Central memory CD8-positive, alpha-beta T cell (primary cell): Measurements from ENCODE around the gene ANGPTL4.
A peak's percentile ranks its signal among the peaks of the same experiment; 100 is the strongest.

Experiments
- ATAC-seq: fragments of 150-1000 bp; cut with Tn5 transposase; replicated peaks from 2 replicates; pipeline ENCODE4 v1.10.0; 2022; ENCODE audit warnings: mild to moderate bottlenecking, moderate FRiP score, moderate number of reproducible peaks; ENCODE audit not compliant: poor library complexity, severe bottlenecking; ENCODE audit errors: extremely low read depth
- DNase-seq, 2 donors: peaks; one replicate each; pipeline ENCODE4 v3.0.0; 2021; ENCODE audit warnings: low spot score in 2 of 2
- H3K27ac Mint-ChIP-seq: one replicate; pipeline ENCODE4 v1.8.0; 2022; ENCODE audit warnings: low read depth, mild to moderate bottlenecking, moderate library complexity, mixed read lengths
- H3K27me3 Mint-ChIP-seq: one replicate; pipeline ENCODE4 v1.8.0; 2022; ENCODE audit warnings: mixed read lengths
- H3K36me3 Mint-ChIP-seq: one replicate; pipeline ENCODE4 v1.8.0; 2022; ENCODE audit warnings: mild to moderate bottlenecking, moderate library complexity, mixed read lengths; ENCODE audit not compliant: insufficient read depth
- H3K4me1 Mint-ChIP-seq: one replicate; pipeline ENCODE4 v1.8.0; 2022; ENCODE audit warnings: mixed read lengths
- H3K4me3 Mint-ChIP-seq: one replicate; pipeline ENCODE4 v1.8.0; 2022; ENCODE audit warnings: mild to moderate bottlenecking, moderate library complexity, mixed read lengths
- H3K9me3 Mint-ChIP-seq: one replicate; pipeline ENCODE4 v1.8.0; 2022; ENCODE audit warnings: mixed read lengths

The ANGPTL4 gene

GRCh38 chr19:8392017-8392591 is 28.1 kb downstream of the ANGPTL4 start:
- ATAC-seq (no peak), DNase-seq (no peak)
- no peaks in the 10 kb centered on the region for H3K9me3 Mint-ChIP-seq
- peak overlapping the region; percentile 5 for H3K27ac Mint-ChIP-seq
- peaks cover 16% of the 10 kb centered on the region for H3K36me3 Mint-ChIP-seq
- no peak overlapping the region for H3K4me3 Mint-ChIP-seq
- H3K27me3 Mint-ChIP-seq = no peaks in the 10 kb centered on the region
- H3K4me1 Mint-ChIP-seq = peaks cover 27% of the 10 kb centered on the region

DNA sequence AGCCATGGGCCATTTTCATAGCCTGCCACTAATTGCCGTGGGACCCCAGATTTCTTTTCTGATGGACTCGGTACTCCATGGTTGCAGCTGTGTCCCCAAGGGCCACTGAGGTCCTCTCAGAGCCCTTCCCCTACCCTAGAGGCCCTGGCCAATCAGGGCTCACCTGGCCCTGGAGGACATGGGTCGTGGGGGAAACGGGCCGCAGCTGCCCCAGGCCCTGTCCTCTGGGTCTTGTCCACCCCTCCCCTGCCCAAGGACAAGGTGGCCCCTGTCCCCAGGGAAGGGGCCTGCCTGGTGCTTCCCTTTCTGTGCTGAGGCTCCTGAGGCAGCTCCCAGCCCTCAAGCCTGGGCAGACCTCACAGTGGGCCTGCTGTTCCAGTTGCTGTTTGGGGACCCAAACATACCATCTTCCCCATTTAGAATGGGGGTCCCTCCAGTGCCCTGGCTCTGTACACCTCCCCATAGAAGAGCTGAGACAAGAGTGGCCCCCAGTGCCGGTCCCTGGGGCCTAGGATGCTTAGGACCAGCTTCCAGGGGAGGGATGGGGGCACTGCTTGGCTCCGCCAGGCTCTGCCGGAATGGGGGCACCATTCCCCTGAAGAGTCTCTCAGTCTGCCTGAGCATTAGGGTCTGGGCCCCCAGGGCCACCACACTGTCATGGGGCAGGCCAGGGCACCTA is 29.4 kb downstream of the ANGPTL4 start:
- DNase-seq = no peak
- no peaks in the 10 kb centered on the region for H3K9me3 Mint-ChIP-seq
- H3K4me1 Mint-ChIP-seq = peaks cover 33% of the 10 kb centered on the region
- no peak for ATAC-seq
- no peak overlapping the region for H3K27ac Mint-ChIP-seq
- H3K27me3 Mint-ChIP-seq = no peaks in the 10 kb centered on the region
- H3K4me3 Mint-ChIP-seq = no peak overlapping the region
- H3K36me3 Mint-ChIP-seq = peaks cover 14% of the 10 kb centered on the region

DNA sequence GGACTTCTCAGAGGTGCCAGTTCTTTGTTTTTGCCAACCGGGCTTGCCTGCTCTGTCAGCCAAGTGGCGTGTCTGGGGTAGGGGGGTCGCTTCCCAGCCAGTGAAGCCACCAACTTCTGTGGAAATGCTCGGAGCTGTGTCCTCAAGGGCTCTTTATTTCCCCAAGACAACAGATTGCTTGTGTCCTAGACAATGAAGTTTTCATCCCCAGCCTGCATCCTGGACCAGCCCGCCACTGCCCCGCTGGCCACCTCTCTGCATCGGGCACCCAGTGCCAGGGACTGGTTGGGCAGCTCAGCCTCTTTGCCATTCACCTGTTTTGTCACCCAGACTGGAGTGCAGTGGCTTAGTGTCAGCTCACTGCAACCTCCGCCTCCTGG is 29.9 kb downstream of the ANGPTL4 start:
- no peaks in the 10 kb centered on the region for H3K9me3 Mint-ChIP-seq
- H3K4me3 Mint-ChIP-seq = no peak overlapping the region
- no peaks in the 10 kb centered on the region for H3K27me3 Mint-ChIP-seq
- no peak overlapping the region for H3K27ac Mint-ChIP-seq
- DNase-seq (no peak), ATAC-seq (no peak)
- H3K4me1 Mint-ChIP-seq = peaks cover 33% of the 10 kb centered on the region
- peaks cover 14% of the 10 kb centered on the region for H3K36me3 Mint-ChIP-seq

DNA sequence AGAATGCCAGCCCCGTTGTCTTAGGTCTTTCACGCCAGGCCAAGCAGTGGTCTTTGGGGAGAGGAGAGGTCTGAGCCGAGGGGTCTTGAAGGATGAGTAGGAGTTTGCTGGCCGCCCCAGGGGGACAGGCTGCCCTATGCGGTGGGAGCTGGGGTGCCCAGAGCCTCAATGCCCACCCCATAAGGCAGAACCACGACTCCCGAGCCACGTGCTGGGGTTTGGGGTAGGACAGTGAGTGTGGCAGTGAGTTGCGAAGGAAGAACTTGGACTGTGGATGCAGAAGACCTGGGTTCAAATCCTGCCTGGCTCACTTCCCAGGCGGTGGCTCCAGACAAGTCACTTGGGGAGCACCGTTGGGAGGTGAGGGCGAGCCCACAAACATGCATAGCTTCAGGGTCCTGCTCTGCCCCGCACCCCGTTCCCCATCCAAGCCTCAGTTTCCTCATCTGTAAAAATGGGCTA is 31.7 kb downstream of the ANGPTL4 start:
- Mint-ChIP-seq H3K27ac (no peak overlapping the region), H3K4me1 (peaks cover 33% of the 10 kb centered on the region), H3K9me3 (no peaks in the 10 kb centered on the region), H3K36me3 (peaks cover 16% of the 10 kb centered on the region), H3K4me3 (no peak overlapping the region), H3K27me3 (no peaks in the 10 kb centered on the region)
- ATAC-seq = no peak
- no peak for DNase-seq

- ATAC-seq (no peak), DNase-seq (no peak)
- Mint-ChIP-seq H3K4me3 (no peak overlapping the region), H3K27me3 (no peaks in the 10 kb centered on the region), H3K9me3 (no peaks in the 10 kb centered on the region), H3K4me1 (peaks cover 33% of the 10 kb centered on the region), H3K36me3 (peaks cover 16% of the 10 kb centered on the region), H3K27ac (peak overlapping the region; percentile 53)
Observed at GRCh38 chr19:8396185-8396562, 32.2 kb downstream of the ANGPTL4 start.

GRCh38 chr19:8396563-8397203 is 32.7 kb downstream of the ANGPTL4 start:
- H3K4me3 Mint-ChIP-seq = no peak overlapping the region
- peak; percentile 56 to 62 for DNase-seq
- no peaks in the 10 kb centered on the region for H3K27me3 Mint-ChIP-seq
- peak; percentile 80 for ATAC-seq
- H3K27ac Mint-ChIP-seq = peak overlapping the region; percentile 53
- H3K36me3 Mint-ChIP-seq = peaks cover 18% of the 10 kb centered on the region
- peaks cover 30% of the 10 kb centered on the region for H3K4me1 Mint-ChIP-seq
- H3K9me3 Mint-ChIP-seq = no peaks in the 10 kb centered on the region

- no peak overlapping the region for H3K4me3 Mint-ChIP-seq
- H3K27ac Mint-ChIP-seq = peak overlapping the region; percentile 53
- ATAC-seq = no peak
- peaks cover 20% of the 10 kb centered on the region for H3K36me3 Mint-ChIP-seq
- no peaks in the 10 kb centered on the region for H3K9me3 Mint-ChIP-seq
- no peaks in the 10 kb centered on the region for H3K27me3 Mint-ChIP-seq
- no peak for DNase-seq
- peaks cover 26% of the 10 kb centered on the region for H3K4me1 Mint-ChIP-seq
Observed at GRCh38 chr19:8397271-8397670, 33.3 kb downstream of the ANGPTL4 start.

- H3K4me3 Mint-ChIP-seq = no peak overlapping the region
- no peak overlapping the region for H3K27ac Mint-ChIP-seq
- H3K9me3 Mint-ChIP-seq = no peaks in the 10 kb centered on the region
- ATAC-seq = no peak
- H3K36me3 Mint-ChIP-seq = peaks cover 20% of the 10 kb centered on the region
- no peaks in the 10 kb centered on the region for H3K27me3 Mint-ChIP-seq
- DNase-seq = no peak
- peaks cover 25% of the 10 kb centered on the region for H3K4me1 Mint-ChIP-seq
Observed at GRCh38 chr19:8397746-8398310, 33.9 kb downstream of the ANGPTL4 start.

DNA sequence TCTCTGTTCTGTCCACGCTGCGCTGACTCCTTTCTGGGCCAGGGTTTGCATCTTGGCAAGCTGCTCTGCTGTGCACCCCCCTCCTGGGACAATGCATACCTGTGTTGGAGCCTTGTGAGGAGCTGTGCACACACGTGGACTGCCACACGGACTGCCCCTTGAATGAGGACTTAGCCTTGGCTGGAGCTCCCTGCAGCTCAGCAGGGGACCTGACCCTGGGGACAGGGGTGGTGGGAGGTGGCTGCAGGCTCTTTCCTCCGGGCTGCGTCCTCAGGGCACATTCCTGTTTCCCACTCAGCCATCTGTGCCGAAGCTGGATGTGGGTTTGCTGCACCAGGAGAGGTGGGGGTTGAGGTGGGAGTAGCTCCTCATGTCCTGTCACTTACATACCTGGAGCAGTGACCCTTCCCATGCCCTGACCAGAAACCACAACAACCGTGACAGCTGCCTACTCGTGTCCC is 34.4 kb downstream of the ANGPTL4 start:
- no peak for ATAC-seq
- no peaks in the 10 kb centered on the region for H3K9me3 Mint-ChIP-seq
- DNase-seq = no peak
- no peaks in the 10 kb centered on the region for H3K27me3 Mint-ChIP-seq
- peaks cover 20% of the 10 kb centered on the region for H3K4me1 Mint-ChIP-seq
- H3K27ac Mint-ChIP-seq = no peak overlapping the region
- no peak overlapping the region for H3K4me3 Mint-ChIP-seq
- peaks cover 23% of the 10 kb centered on the region for H3K36me3 Mint-ChIP-seq

DNA sequence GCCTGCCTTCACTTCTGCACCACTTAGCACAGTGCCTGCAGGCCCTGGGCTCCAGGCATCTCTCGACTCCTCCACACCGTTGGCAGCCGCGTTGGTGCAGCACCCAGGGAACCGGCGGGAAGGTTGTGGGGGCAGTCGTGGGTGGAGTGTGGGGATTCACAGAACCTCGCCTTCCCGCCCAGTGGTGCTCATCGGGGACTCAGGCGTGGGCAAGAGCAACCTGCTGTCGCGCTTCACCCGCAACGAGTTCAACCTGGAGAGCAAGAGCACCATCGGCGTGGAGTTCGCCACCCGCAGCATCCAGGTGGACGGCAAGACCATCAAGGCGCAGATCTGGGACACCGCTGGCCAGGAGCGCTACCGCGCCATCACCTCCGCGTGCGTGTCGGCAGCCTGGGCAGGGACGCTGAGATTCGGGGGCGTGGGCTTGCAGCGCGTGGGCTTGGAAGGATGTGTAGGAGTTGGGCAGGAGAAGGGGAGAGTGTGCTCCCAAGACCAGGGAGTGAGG is 35.8 kb downstream of the ANGPTL4 start:
- ATAC-seq (no peak), DNase-seq (no peak)
- Mint-ChIP-seq H3K4me3 (no peak overlapping the region), H3K27ac (no peak overlapping the region), H3K36me3 (peaks cover 23% of the 10 kb centered on the region), H3K27me3 (no peaks in the 10 kb centered on the region), H3K9me3 (no peaks in the 10 kb centered on the region), H3K4me1 (peaks cover 17% of the 10 kb centered on the region)

DNA sequence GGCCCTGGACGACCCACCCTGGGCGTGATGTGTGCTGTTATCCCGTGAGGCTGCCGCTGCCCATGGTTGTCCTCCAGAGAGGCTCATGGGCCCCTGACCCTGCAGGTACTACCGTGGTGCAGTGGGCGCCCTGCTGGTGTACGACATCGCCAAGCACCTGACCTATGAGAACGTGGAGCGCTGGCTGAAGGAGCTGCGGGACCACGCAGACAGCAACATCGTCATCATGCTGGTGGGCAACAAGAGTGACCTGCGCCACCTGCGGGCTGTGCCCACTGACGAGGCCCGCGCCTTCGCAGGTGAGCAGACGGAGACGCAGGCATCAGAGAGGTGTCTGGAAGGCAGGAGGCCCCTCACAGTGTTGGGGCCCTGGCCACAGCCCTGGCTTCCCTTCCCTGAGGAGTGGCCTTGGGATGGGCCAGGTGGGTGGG is 38.0 kb downstream of the ANGPTL4 start:
- ATAC-seq (no peak), DNase-seq (no peak)
- H3K27me3 Mint-ChIP-seq = no peaks in the 10 kb centered on the region
- H3K27ac Mint-ChIP-seq = no peak overlapping the region
- H3K9me3 Mint-ChIP-seq = no peaks in the 10 kb centered on the region
- H3K4me3 Mint-ChIP-seq = no peak overlapping the region
- H3K4me1 Mint-ChIP-seq = peaks cover 7% of the 10 kb centered on the region
- peaks cover 20% of the 10 kb centered on the region for H3K36me3 Mint-ChIP-seq

GRCh38 chr19:8403098-8403819 is 39.3 kb downstream of the ANGPTL4 start:
- Mint-ChIP-seq H3K9me3 (no peaks in the 10 kb centered on the region), H3K27ac (no peak overlapping the region), H3K36me3 (peaks cover 20% of the 10 kb centered on the region), H3K4me1 (no peaks in the 10 kb centered on the region), H3K27me3 (no peaks in the 10 kb centered on the region), H3K4me3 (no peak overlapping the region)
- ATAC-seq = no peak
- no peak for DNase-seq
